Stromal cell of bone marrow (primary cell): Measurements from ENCODE around the gene ACSS1.

ENCODE experiments used
- DNase-seq: peaks from one replicate; pipeline ENCODE4 v3.0.0-alpha.2; 2012; ENCODE audit warnings: low read depth

ACSS1 gene

DNA sequence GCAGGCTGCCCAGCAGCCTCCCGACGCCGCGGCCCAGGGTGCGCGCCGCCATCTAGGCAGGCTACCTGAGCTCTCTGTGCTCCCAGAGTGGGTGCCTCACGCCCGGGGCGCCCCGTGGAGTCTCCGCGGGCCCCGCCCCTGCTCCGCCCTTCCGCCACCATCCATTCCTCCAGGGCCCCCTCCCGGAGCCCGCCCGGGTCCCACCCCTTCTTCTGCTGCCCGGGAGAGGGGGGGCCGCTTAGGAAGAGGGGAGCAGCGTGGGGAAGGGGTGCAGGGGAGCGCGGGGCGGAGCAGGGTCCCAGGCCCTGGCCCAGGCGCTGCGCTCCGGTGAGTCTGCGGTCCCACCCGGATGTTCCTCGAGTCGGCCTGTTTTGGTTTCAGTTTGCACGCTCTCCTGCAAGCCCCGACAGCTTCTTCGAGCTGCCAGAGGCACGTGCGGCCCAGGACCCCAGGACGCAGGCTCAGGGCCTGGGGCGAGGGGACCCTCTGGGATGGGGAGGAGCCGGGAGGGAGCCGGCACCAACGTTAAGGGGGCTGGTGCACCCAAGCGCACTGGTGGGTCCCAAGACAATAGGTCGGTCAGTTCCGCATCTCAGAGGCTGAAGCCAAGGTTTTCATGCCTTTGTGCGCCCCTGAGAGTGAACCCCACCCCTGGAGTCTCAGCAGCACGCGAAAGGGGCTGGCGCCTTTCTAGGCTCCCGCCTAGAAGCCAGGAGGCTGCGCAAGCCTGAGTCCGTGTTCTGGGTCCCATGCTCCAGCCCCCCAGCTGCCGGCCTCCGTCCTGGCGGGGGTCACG lies at the start of gene ACSS1:
Gene ACSS1 (minus strand): TSS at position 89 of the 796 bp plus-strand sequence. CDS start 37 bp downstream, at position 52.
- DNase-seq: no peak

DNA sequence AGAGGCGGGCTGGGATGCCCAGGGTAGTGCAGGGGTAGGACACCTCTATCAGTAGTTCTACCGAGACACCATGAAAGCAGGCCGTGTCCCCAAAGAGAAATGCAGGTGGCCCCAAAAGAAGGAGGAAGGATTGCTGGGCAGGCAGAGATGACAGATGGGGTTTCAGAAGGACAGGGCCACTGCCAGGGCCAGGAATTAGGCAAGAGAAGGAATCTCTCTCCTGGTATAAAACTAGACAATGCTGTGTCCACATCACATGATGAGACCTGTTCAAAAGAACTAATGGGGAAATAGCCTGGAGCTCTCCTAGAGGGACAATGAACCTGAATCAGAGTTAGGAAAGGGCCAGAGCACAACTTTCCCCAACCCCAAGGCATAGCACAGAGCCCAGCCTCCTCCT lies 45.6 kb upstream of the ACSS1 start:
- no peak for DNase-seq

DNA sequence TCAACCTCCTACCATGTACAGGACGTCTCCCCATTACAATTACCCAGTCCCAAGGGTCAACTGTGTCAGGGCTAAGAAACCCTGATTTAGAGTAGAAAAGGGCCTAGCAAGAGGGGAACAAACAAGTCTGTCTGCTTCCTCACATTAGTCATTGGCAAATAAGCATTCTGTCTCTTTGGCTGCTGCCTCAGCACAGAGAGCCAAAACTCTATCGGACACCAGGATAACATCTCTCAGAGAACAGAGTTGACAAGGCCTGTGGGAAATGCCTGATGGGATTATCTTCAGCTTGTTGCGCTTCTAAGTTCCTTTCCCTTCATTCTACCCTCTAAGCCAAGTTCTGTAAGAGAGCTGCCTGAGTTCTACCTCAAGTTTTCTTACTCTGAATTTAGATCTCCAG lies 43.0 kb upstream of the ACSS1 start:
- DNase-seq: no peak

DNA sequence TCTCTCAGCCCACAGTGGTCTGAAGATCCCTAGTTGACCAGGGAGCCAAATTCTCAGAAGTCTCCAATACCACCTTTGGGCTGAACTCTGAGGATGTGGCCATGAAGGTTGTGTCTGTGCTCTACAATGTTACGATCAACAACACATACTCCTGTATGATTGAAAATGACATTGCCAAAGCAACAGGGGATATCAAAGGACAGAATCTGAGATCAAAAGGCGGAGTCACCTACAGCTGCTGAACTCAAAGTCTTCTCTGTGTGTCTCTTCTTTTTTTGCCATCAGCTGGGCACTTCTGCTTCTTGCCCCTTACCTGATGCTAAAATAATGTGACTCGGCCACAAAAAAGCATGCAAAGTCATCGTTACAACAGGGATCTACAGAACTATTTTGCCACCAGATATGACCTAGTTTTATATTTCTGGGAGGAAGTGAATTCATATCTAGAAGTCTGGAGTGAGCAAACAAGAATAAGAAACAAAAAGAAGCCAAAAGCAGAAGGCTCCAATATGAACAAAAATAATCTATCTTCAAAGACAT lies 41.7 kb upstream of the ACSS1 start:
- DNase-seq: no peak

DNA sequence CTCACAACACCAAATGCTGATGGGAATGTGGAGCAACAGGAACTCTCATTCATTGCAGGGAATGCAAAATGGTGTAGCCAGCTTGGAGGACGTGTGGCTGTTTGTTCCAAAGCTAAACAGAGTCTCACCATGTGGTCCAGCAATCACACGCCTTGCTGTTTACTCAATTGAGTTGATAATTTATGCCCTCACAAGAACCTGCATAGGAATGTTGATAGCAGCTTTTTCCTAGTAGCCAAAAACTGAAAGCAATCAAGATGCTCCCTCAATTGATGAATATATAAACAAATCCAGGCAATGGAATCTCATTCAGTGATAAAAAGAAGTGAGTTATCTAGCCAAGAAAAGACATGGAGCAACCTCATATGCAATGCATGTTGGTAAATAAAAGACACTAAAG lies 39.6 kb upstream of the ACSS1 start:
- DNase-seq: no peak

DNA sequence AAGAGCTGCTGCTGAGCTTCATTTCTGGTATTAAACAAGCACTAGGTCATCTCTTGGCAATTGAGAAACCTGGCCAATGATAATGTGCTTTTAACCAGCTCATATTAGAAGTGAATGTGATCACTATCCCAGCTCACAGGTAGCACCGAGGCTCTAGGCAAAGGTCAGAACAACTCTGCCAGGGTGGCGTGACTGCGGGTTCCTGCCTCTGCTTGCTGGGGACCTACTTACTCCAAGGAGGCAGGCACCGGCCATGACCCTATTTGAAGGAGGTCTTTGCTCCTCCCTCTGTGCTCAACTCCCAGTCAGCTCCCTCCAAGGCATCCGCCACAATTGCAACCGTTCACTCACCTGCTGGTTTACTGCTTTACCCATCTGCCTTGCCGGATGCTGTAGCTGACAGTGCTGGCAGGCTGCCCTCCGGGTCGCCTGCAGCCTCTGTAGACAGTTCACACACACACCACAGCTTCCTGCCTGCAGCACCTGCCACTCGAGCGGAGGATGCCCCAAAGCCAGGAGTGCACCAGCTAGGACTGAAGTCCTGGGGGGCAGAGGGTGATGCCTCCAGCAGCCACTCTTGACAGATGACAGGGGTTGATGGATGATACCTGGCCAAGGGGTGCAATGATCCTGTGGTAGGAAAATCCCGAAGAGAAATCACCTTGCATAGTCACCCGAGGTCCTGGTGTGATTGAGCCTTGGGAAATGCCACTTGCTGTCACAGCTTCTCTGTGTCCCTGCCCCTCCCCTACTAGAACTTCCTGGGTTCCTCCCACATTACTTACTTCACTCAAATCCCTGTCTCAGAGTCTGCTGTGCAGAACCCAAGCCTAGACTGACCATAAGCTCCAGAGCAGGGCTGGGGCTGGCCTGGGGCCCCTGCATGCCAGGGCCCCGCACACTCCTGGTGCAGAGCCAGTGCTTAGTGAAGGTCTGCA lies 32.8 kb upstream of the ACSS1 start:
- no peak for DNase-seq

DNA sequence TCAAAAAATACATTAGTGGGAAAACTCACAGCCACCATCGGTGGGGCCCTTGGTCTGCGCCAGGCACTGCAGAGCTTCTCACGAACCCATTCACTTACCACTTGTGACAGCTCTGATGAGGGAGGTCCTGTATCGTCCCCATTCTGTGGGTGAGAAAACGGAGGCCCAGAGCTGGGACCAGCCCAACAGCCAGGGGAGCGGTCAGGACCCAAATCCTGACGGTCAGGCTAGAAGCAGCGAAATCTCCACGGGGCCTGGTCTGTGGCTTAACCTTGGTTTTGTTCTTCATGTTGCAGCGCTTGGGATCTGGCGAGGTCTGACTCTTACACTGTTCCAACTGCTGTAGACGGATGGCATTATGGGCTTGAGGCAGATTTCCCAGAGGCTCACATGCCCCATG lies 31.7 kb upstream of the ACSS1 start:
- DNase-seq: no peak

DNA sequence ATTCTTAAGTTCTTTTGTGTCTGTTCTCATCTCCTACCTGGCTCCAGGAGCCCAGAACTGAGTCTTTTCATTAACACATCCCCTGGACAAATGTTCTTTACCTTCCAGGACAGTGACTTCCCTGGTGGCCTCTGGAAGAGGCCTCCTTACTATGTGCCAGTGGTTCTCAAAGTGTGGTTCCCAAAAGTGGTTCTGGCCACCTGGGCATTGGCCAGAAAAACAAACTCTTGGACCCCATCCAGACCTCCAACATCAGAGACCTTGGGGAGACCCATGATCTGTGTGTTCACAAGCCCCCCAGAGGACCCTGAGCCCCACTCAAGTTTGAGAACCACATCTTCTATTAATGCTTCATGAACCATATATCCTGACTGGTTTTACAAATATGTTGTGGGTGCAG lies 31.2 kb upstream of the ACSS1 start:
- no peak for DNase-seq

DNA sequence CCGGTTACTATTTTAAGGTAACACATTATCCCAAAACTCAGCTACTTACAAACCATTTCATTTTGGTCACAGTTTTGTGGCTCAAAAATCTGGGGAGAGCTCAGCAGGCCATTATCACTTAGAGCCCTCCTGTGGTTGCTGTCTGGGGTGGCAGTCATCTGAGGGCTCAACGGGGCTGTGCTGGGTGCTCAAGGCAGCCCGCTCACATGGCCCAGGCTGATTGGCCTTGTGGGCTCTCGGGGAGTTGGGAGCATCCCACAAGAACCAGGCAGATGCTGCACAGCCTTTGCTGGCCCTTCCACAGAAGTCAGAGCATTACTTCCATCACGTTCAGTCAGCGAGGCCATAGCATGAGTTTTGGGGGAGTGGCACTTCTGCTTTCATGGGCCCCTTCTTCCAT lies 30.3 kb upstream of the ACSS1 start:
- no peak for DNase-seq

DNA sequence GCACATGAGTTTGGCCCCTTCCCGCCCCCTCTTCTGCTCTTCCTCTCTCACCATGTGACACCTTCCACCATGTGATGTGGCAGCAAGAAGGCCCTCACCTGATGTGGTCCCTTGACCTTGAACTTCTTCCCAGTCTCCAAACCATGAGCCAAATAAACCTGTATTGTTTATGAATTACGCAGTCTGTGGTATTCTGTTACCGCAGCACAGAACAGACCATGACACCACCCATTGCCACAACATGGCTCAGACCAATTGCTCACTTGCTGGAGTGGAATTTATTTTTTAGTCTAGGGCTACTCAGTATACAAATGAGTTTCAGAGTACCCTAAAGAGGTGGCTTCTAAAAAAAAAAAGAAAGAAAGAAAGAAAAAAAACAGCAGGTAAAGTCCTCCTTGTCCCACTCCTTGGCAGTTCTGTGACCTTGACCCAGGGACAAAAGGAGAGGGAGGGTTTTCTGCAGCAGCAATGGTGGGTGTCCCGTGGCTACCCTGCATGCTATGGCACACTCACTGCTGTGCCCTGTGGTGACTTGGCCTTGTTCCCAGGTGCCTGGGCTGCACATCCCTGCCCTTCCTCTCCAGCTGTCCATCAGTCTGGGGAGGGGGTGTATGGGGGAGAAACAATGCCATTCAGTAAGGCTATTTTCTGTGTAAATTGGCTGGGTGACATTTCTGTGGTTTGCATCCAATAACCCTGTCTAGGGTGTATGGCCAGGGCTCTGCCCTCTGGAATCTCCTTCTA lies 29.4 kb upstream of the ACSS1 start:
- DNase-seq: no peak

DNA sequence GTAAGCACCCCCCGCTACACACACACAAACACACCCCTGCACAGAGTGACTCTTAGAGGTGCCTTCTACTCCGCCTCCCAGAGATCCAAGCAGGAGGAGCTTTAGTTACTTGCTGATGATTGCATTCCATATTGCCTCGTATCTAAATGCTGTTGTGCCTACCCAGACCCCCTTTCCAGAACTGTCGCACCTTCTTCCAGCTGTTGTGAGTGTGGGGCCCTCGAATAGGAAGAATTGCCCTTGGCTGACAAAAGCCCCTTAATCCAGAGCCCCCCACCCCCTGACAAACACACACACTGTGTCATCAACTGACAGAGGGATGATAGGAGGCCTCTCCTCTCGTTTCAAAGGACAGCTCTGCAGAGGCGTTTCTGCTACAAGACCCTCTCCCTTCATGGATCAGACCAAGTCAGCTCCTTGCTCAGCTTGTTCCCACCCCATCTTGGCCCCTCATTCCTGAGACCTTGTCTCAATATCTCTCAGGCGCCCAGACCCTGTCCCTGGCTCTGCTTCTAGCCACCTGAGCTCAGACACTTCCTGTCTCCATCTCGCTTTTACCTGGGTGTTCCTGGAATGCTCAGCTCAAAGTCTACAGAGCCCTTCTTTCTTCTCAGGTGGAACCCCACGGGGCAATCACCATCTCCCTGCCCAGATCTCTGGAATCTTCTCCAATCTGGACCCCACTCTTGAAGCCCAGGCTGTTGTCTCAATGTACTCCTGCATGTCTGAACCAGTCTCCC lies 28.0 kb upstream of the ACSS1 start:
- DNase-seq: no peak

DNA sequence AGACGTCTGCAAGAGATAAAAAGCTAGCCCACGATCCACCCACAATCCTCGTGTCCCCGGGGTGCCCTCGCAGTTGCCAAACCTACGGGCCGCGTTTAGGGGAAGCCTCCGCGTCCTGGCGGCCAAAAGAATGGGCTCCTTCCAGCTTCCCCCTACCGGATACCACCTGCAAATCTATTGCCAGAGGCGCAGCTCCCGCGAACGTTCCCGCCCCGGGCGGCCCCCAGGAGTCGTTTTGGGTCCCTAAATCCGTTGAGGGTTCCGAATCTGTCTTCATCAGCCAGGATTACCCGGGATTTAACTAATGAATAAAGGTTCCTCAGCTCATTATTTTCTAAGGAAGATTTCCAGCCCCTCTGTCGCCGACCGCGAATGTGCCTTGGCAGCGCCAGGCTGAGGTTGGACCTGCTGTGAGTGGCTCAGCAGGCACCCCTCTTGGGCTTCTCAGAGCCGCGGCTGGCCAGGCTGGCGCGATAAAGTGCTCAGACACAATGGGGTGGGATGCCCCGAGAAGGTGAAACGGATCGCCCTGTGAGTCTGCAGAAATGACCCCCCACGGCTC lies 26.8 kb upstream of the ACSS1 start:
- no peak for DNase-seq

DNA sequence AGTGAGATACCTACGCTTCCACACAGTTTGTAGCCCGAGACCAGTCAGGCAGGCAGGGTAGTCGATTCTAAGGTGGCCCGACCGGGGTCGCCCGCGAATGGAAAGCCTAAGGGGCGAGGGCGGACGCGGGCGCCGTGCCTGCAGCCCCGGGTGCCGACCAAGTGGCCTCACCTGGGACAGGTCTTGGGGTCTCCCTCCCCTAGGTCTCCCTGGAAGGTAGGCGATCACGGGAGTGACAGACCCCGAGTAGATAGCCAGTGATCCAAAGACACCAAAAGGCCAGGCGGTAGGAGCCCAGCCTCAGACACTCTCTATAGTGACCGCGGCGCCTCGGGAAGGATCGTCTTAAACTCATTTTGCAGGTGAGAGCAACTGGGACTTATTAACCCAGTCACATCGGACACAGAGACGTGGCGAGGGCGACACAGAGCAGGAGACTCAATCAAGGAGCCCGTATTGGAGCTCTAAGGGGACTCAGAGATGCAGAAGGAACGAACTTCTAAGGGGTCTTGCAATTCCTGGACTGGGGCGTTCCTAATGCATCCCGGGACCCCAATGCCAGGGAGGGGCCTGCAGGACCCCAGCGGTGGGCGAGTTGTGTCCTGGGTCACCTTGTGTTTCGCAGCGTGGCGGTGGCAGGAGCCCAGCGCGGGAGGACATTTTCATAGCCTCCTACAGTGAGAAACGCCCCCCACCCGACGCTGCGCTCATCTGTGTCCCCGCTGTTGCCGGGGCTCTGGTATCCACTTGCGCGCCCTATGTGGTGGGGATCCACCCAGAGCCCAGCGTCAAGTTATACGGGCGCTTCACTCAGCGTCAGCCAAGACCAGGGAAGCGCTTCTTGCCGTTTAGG lies 26.1 kb upstream of the ACSS1 start:
- no peak for DNase-seq

DNA sequence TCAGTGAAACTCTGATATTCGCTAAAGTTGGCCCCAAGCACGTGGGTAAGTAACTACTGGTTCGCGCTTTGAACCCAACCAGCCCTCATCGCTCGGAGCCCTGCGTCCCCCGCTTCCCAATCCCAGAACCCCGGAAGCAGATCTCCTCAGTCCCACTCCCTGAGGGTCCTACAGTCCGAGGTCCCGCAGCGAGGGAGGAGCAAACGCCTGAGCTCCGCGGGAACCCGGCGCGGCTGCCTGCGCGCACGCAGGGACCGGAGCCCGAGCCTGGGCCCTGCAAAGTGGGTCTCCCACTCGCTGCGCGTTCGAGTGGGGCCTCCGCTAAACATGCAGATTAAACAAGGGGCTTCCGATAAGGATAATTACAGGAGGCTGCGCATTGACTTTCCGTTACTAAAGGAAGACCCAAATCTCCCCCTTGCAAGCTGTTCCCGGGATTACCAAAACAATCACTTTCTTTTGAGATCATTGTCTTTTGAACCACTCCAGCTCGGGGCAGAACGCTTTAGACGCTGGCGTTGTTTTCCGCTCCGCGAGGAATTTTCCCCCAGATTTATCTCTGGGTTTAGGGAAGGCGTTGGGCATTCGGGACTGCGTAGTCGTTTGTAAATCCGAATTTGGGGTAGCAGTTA lies 25.3 kb upstream of the ACSS1 start:
- no peak for DNase-seq

DNA sequence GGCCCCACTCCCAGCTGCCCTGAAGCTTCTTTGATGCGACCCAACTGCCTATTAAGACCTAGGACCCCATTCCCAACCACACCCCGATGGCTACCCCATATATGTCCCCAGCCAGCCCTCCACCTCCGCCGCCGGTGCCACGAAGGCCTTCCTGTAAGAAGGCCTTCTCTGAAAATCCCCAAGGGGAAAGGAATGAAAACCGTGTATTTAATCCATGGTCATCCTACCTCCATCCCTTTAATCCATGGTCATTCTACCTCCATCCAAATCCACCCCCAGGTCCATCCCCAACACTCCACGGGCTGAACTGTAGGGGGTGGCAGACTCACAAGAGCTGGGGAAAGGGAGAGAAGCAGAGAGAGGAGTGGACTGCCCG lies 24.5 kb upstream of the ACSS1 start:
- DNase-seq: no peak

DNA sequence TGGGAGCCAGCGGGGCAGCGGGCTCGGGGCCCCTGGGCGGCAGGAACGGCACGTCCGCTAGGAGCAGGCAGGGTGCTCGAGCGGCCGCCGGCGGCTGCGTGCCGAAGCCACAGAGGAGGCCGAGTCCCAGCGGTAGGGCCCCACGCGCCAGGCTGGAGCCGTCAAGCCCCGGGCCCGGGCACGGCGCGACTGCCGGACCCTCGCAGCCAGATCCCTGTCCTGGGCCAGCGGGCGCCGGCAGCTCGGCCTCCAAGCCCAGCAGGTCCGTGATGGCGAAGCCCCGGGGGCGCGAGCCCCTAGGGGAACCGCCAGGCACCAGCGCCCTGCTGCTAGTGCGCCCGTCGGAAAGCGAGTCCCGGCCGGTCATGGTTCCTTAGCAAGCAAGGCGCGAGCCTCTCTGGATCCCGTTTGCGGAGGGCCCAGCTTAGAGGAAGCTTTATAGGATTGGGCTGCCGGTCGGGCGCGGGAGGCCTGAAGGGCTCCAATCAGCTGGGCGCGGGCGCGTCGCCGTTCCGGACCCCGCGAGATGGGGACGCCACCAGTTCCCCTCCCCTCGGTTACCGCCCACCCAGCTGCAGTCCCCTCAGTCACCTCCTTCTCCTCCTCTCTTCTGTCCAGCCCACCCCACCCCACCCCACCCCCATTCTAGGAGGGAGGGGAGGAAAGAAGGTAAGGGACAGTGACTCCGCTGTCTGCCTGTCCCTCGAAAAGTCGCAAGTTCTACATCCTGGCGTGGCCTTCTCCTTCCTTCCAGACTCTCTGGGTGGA lies 24.0 kb upstream of the ACSS1 start, which contains the start of gene VSX1:
Gene VSX1 (minus strand): TSS at position 412 of the 768 bp plus-strand sequence. CDS start 45 bp downstream, at position 367.
- DNase-seq: no peak

DNA sequence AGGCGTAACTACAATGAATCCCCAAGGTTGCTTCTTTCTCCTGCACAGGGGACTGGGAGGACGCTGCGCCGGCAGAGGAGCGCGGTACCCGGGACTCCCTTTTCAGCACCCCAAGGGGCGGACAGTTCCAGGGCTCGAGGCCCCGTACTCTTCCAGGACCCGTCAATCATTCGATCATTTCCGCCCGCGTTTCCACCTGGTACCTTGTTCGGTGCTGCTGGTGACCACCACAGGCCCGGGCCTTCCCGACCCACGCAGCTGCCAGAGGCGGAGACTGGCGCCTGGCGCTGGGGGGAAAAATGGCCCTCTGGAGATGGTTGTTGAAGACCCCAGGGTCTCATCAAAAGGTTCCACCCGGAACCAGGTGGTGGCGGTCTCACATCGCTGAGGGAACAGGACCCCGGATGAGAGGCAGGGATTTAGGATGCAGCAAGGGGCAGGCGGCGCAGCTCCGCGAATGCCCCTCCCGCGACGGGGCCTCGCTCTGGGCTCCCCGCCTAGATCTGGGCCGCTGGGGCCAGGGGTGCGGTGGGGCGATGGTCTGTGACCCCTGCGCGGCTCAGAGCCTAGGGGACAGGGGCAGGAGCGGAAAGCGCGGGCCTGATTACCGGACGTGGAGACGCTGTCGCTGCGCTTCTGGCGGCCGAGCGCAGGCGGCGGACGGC lies 23.3 kb upstream of the ACSS1 start:
- no peak for DNase-seq

DNA sequence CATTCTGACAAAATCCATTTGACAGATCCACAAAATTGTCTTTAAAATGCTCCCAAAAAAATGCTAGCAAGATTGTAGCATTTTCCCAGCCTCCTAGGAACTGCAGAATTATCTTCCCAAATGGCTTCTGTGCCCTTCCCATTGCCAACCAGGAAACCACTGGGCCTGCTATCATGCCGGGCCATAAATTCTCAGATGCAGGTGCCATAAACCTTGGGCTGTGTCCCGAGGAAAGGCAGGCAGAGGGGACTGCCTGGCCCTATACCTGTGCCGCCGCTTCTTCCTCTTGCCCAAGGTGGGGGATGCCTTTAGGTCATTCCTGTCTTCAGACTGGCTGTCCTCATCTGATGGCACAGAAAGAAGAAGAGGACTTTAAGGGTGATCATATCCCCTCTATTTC lies 21.2 kb upstream of the ACSS1 start:
- DNase-seq: no peak
